IMR-90 (cell line): ENCODE data around the gene KRTAP10-10. TPM values are rescaled to one million over a fixed set of nuclear protein-coding genes. Genes with fewer than 3 reads are reported as not detected.

Experiments
- ATAC-seq: fragments of 200-7000 bp; cut with Tn5 transposase; 2 replicates; pipeline ENCODE4 v1.9.1; 2020; ENCODE audit warnings: low read depth, mild to moderate bottlenecking, moderate library complexity
- BruUV-seq: library from RNA; stranded (reverse); fragments of 400-500 nt; replicated peaks from 2 replicates; lab custom pipeline; 2021; lab: Mats Ljungman, UMichigan
- CTCF ChIA-PET: fragments of 300-600 bp; formaldehyde crosslinking; extraction: SDS; loops from one replicate; lab custom pipeline; 2021; ENCODE audit warnings: antibody characterized with exemption; lab: Yijun Ruan, JAX
- POLR2A ChIA-PET: fragments of 300-600 bp; sonication (Branson Sonifier 250); formaldehyde crosslinking; loops from one replicate; lab custom pipeline; 2022; ENCODE audit warnings: antibody characterized with exemption; ENCODE audit not compliant: unreplicated experiment; lab: Charles Lee
- DNase-seq: peaks from one replicate; pipeline ENCODE4 v3.0.0; 2013
- H2AFZ ChIP-seq: replicated peaks from 2 replicates; pipeline ENCODE3; 2013; ENCODE audit warnings: low read length, mild to moderate bottlenecking; ENCODE audit not compliant: poor library complexity
- H2AK5ac ChIP-seq: 2 replicates; pipeline ENCODE4 v1.6.1; 2013; ENCODE audit warnings: low read depth, low read length, inconsistent platforms
- H2AK9ac ChIP-seq: replicated peaks from 2 replicates; pipeline ENCODE3; 2013; ENCODE audit warnings: mild to moderate bottlenecking, low read depth, low read length, moderate library complexity; ENCODE audit not compliant: poor library complexity
- H2BK120ac ChIP-seq: 2 replicates; pipeline ENCODE4 v1.6.1; 2013; ENCODE audit warnings: low read depth, low read length, inconsistent platforms
- H2BK15ac ChIP-seq: 3 replicates; pipeline ENCODE4 v1.6.1; 2013; ENCODE audit warnings: low read depth, low read length, inconsistent platforms
- H2BK20ac ChIP-seq: 2 replicates; pipeline ENCODE4 v1.6.1; 2013; ENCODE audit warnings: low read depth, mild to moderate bottlenecking, inconsistent platforms, low read length, moderate library complexity
- H2BK5ac ChIP-seq: 2 replicates; pipeline ENCODE4 v1.6.1; 2013; ENCODE audit warnings: mild to moderate bottlenecking, low read depth, low read length, inconsistent platforms; ENCODE audit not compliant: poor library complexity, severe bottlenecking
- H3K14ac ChIP-seq: replicated peaks from 2 replicates; pipeline ENCODE4 v1.6.1; 2013; ENCODE audit warnings: low read depth, low read length, inconsistent platforms
- H3K18ac ChIP-seq: 2 replicates; pipeline ENCODE4 v1.6.1; 2013; ENCODE audit warnings: low read depth, low read length, control low read depth
- H3K23ac ChIP-seq: 2 replicates; pipeline ENCODE4 v1.6.1; 2013; ENCODE audit warnings: low read depth, low read length, inconsistent platforms
- H3K27ac ChIP-seq: 2 replicates; pipeline ENCODE4 v1.5.1; 2013; ENCODE audit warnings: mild to moderate bottlenecking, control low read depth, low read length; ENCODE audit not compliant: insufficient read depth
- H3K27me3 ChIP-seq: 2 replicates; pipeline ENCODE4 v1.6.1; 2013; ENCODE audit warnings: low read length; ENCODE audit not compliant: control insufficient read depth, insufficient read depth
- H3K36me3 ChIP-seq: 2 replicates; pipeline ENCODE4 v1.6.1; 2013; ENCODE audit warnings: low read length, mixed read lengths; ENCODE audit not compliant: control insufficient read depth, insufficient read depth
- H3K4ac ChIP-seq: 2 replicates; pipeline ENCODE4 v1.6.1; 2013; ENCODE audit warnings: low read depth, low read length, inconsistent platforms
- H3K4me1 ChIP-seq: 2 replicates; pipeline ENCODE4 v1.6.1; 2013; ENCODE audit warnings: low read length, mixed read lengths; ENCODE audit not compliant: control insufficient read depth, insufficient read depth
- H3K4me2 ChIP-seq: 2 replicates; pipeline ENCODE4 v1.6.1; 2013; ENCODE audit warnings: low read depth, mild to moderate bottlenecking, control low read depth, low read length, moderate library complexity
- H3K4me3 ChIP-seq: 2 replicates; pipeline ENCODE4 v1.5.1; 2013; ENCODE audit warnings: low read depth, mild to moderate bottlenecking, control low read depth, low read length, moderate library complexity; ENCODE audit not compliant: insufficient read depth
- H3K56ac ChIP-seq: 2 replicates; pipeline ENCODE4 v1.6.1; 2013; ENCODE audit warnings: low read length, inconsistent platforms; ENCODE audit not compliant: insufficient read depth; ENCODE audit errors: extremely low read depth
- H3K79me1 ChIP-seq, 2 experiments: 2 replicates each; pipeline ENCODE4 v1.6.1; 2013; ENCODE audit warnings: low read length in 2 of 2, inconsistent platforms in 1 of 2, low read depth in 1 of 2
- H3K9ac ChIP-seq: 2 replicates; pipeline ENCODE4 v1.6.1; 2013; ENCODE audit warnings: low read depth, low read length, control low read depth
- H3K9me1 ChIP-seq: 2 replicates; pipeline ENCODE4 v1.6.1; 2013; ENCODE audit warnings: low read length, inconsistent platforms; ENCODE audit not compliant: insufficient read depth
- H3K9me3 ChIP-seq: 2 replicates; pipeline ENCODE4 v1.6.1; 2013; ENCODE audit warnings: low read length; ENCODE audit not compliant: control insufficient read depth, insufficient read depth
- H4K20me1 ChIP-seq: 2 replicates; pipeline ENCODE4 v1.6.1; 2013; ENCODE audit warnings: low read length, inconsistent platforms; ENCODE audit not compliant: insufficient read depth
- H4K5ac ChIP-seq: 2 replicates; pipeline ENCODE4 v1.6.1; 2013; ENCODE audit warnings: mild to moderate bottlenecking, low read depth, low read length, control low read depth
- H4K8ac ChIP-seq, 2 experiments: 2 replicates each; pipeline ENCODE4 v1.6.1; 2013; ENCODE audit warnings: low read depth in 2 of 2, low read length in 2 of 2, control low read depth in 1 of 2, inconsistent platforms in 1 of 2
- H4K91ac ChIP-seq: 2 replicates; pipeline ENCODE4 v1.6.1; 2013; ENCODE audit warnings: low read depth, low read length, inconsistent platforms; ENCODE audit not compliant: insufficient read depth
- MAZ ChIP-seq: IDR thresholded peaks from 2 replicates; pipeline ENCODE4 v1.6.1; 2012; ENCODE audit warnings: low read depth, mild to moderate bottlenecking, low read length, improper control_type of control experiment, moderate library complexity, borderline replicate concordance
- RAD21 ChIP-seq: IDR thresholded peaks from 2 replicates; pipeline ENCODE4 v1.6.1; 2012; ENCODE audit warnings: low read length, improper control_type of control experiment
- RFX5 ChIP-seq: IDR thresholded peaks from 2 replicates; pipeline ENCODE4 v1.8.0; 2012; ENCODE audit warnings: low read depth, mild to moderate bottlenecking, low read length, moderate library complexity
- WGBS, 2 experiments: methylation state at CpG; one replicate each; pipeline versions ENCODE4 v1.1.5 to v1.1.7; 2013; ENCODE audit warnings: missing lambda C conversion rate in 2 of 2; ENCODE audit not compliant: insufficient read length in 1 of 2; ENCODE audit errors: extremely low coverage in 2 of 2; 5-methylcytosine and 5-hydroxymethylcytosine counted together
- dilution Hi-C: fragments of 300-500 bp; cut with HindIII; formaldehyde crosslinking; loops from one replicate; pipeline ENCODE4 v1.14.3; 2018; ENCODE audit warnings: low sequenced_read_pairs; ENCODE audit not compliant: unreplicated experiment
- in situ Hi-C: fragments of 300-500 bp; cut with MboI; formaldehyde crosslinking; loops from 3 replicates; pipeline ENCODE4 v1.14.3; 2019; ENCODE audit warnings: low sequenced_read_pairs, inconsistent platforms, mixed read lengths
- intact Hi-C: fragments of 100-400 bp; cut with micrococcal nuclease; formaldehyde crosslinking; loops from 2 replicates; pipeline ENCODE4 v1.10.0; 2022
- polyA plus RNA-seq, 3 experiments: library from polyadenylated mRNA; depleted of rRNA; stranded (reverse); fragments of >200 nt; gene quantifications; 2 replicates each; pipeline ENCODE4 v1.2.3, GENCODE V29; 2012; ENCODE audit warnings: low replicate concordance in 1 of 3
- total RNA-seq: library from RNA; depleted of rRNA; stranded (reverse); fragments of >200 nt; gene quantifications from 2 replicates; pipeline ENCODE4 v1.2.3, GENCODE V29; 2012

Gene KRTAP10-10
- total and polyA plus RNA-seq, 2 of the 4 experiments (the other 2 are of a cell fraction): not detected

GRCh38 chr21:44612669-44613229, 24.4 kb upstream of the KRTAP10-10 start:
- DNase-seq (no peak), ATAC-seq (no peak)
- Histone ChIP-seq H3K27ac (no peak overlapping the region), H4K91ac (no peak overlapping the region), H3K27me3 (peaks cover 3% of the 10 kb centered on the region; the same call in 1 of the 2 replicates), H2BK15ac (no peak overlapping the region), H2AFZ (no peak overlapping the region), H3K9me3 (peaks cover 13% of the 10 kb centered on the region), H3K18ac (no peak overlapping the region), H3K9ac (no peak overlapping the region), H2AK5ac (no peak overlapping the region), H4K20me1 (no peaks in the 10 kb centered on the region), H4K8ac (no peak overlapping the region), H3K79me1 (no peaks in the 10 kb centered on the region), H2BK120ac (no peak overlapping the region), H3K4me2 (no peak overlapping the region), H3K9me1 (no peaks in the 10 kb centered on the region), H3K4me1 (no peaks in the 10 kb centered on the region), H2BK5ac (no peak overlapping the region), H3K14ac (no peak overlapping the region), H3K4me3 (no peak overlapping the region), H2AK9ac (no peak overlapping the region), H3K56ac (no peak overlapping the region), H3K36me3 (no peaks in the 10 kb centered on the region), H2BK20ac (no peak overlapping the region), H3K4ac (no peak overlapping the region), H3K23ac (no peak overlapping the region), H4K5ac (no peak overlapping the region)
- dilution Hi-C loops (no loop called here), in situ Hi-C loops (no loop called here), intact Hi-C loops (no loop called here)
- CTCF ChIA-PET: no interaction called here
- no TSS peak for BruUV-seq
- WGBS, 2 experiments: 77% methylated on average over 11 of the region's 13 CpGs; no CpG with 5 or more reads in 1 of the 2 experiments
- POLR2A ChIA-PET: no interaction called here
- no peak for TF ChIP-seq RFX5
- no peak for TF ChIP-seq MAZ
- no peak for TF ChIP-seq RAD21
